ENCODE measurements around the gene CDH23. TPM values are rescaled to one million over a fixed set of nuclear protein-coding genes. Genes with fewer than 3 reads are reported as not detected.

Gene CDH23
- total and polyA plus RNA-seq, 9 of the 15 experiments (the other 6 are each of a cell fraction or from before 2014, with no cell fraction given): 0.18 to 1.2 (median 0.47) TPM

DNA sequence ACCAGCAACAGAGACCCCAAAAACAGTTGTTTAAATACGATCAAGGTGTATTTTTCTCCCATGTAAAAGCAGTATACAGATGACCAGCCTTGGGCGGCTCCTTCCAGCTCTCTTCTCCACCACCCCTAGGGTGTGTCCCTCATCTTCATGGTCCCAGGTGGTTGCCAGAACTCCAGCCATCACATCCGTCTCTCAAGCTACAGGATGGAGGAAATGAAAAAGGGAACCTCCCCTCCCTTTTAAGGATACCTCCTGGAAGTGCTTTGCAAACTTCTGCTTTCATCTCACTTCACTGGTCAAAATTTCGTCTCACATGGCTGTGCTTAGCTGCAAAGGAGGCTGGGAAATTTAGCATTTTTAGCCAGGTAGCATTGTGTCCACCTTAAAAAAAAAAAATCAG lies 263.6 kb downstream of the CDH23 start (continued):
- TF ChIP-seq, protein P1, sequence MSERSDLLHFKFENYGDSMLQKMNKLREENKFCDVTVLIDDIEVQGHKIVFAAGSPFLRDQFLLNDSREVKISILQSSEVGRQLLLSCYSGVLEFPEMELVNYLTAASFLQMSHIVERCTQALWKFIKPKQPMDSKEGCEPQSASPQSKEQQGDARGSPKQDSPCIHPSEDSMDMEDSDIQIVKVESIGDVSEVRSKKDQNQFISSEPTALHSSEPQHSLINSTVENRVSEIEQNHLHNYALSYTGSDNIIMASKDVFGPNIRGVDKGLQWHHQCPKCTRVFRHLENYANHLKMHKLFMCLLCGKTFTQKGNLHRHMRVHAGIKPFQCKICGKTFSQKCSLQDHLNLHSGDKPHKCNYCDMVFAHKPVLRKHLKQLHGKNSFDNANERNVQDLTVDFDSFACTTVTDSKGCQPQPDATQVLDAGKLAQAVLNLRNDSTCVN (CRISPR knock-in tag; IDR thresholded peaks at IDR 0.05): no peak
- peak; percentile 80 for TF ChIP-seq BCOR (IDR thresholded peaks at IDR 0.05)
- no peak for TF ChIP-seq ZNF217 (CRISPR knock-in tag; IDR thresholded peaks at IDR 0.05)
- no peak for TF ChIP-seq C11orf30 (IDR thresholded peaks at IDR 0.05; ENCODE audit: low read depth)
- TF ChIP-seq, protein P2, sequence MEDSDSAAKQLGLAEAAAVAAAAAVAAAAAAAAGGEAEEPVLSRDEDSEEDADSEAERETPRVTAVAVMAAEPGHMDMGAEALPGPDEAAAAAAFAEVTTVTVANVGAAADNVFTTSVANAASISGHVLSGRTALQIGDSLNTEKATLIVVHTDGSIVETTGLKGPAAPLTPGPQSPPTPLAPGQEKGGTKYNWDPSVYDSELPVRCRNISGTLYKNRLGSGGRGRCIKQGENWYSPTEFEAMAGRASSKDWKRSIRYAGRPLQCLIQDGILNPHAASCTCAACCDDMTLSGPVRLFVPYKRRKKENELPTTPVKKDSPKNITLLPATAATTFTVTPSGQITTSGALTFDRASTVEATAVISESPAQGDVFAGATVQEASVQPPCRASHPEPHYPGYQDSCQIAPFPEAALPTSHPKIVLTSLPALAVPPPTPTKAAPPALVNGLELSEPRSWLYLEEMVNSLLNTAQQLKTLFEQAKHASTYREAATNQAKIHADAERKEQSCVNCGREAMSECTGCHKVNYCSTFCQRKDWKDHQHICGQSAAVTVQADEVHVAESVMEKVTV (CRISPR knock-in tag; IDR thresholded peaks at IDR 0.05): no peak
- TF ChIP-seq, protein P3, sequence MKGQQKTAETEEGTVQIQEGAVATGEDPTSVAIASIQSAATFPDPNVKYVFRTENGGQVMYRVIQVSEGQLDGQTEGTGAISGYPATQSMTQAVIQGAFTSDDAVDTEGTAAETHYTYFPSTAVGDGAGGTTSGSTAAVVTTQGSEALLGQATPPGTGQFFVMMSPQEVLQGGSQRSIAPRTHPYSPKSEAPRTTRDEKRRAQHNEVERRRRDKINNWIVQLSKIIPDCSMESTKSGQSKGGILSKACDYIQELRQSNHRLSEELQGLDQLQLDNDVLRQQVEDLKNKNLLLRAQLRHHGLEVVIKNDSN (CRISPR knock-in tag; IDR thresholded peaks at IDR 0.05): no peak
- no peak for TF ChIP-seq ZNF133 (CRISPR knock-in tag; IDR thresholded peaks at IDR 0.05)
- no peak for TF ChIP-seq TAF7 (tag; IDR thresholded peaks at IDR 0.05)
- TF ChIP-seq CTBP1 (IDR thresholded peaks at IDR 0.05; ENCODE audit: borderline replicate concordance): no peak
- TF ChIP-seq, protein P4, sequence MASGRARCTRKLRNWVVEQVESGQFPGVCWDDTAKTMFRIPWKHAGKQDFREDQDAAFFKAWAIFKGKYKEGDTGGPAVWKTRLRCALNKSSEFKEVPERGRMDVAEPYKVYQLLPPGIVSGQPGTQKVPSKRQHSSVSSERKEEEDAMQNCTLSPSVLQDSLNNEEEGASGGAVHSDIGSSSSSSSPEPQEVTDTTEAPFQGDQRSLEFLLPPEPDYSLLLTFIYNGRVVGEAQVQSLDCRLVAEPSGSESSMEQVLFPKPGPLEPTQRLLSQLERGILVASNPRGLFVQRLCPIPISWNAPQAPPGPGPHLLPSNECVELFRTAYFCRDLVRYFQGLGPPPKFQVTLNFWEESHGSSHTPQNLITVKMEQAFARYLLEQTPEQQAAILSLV (tag; IDR thresholded peaks at IDR 0.05): no peak
- TF ChIP-seq RBM22 (IDR thresholded peaks at IDR 0.05; ENCODE audit: low read depth, low read length, poor library complexity, severe bottlenecking): no peak
- no peak for TF ChIP-seq GATAD2B (IDR thresholded peaks at IDR 0.05; ENCODE audit: borderline replicate concordance)
- no peak for TF ChIP-seq DMBX1 (CRISPR knock-in tag; IDR thresholded peaks at IDR 0.05; ENCODE audit: borderline replicate concordance)
- no peak for TF ChIP-seq NR3C1 (CRISPR knock-in tag; IDR thresholded peaks at IDR 0.05)
- TF ChIP-seq PHF20 (IDR thresholded peaks at IDR 0.05; ENCODE audit: partially characterized antibody): no peak
- TF ChIP-seq DDX20 (tag; IDR thresholded peaks at IDR 0.05; ENCODE audit: low read depth): no peak
- TF ChIP-seq SOX6 (IDR thresholded peaks at IDR 0.05): no peak
- peak; percentile 29; the same call in 1 of the 2 replicates for TF ChIP-seq HDAC2 (IDR thresholded peaks at IDR 0.05)
- TF ChIP-seq, protein P5, sequence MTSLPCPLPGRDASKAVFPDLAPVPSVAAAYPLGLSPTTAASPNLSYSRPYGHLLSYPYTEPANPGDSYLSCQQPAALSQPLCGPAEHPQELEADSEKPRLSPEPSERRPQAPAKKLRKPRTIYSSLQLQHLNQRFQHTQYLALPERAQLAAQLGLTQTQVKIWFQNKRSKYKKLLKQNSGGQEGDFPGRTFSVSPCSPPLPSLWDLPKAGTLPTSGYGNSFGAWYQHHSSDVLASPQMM (CRISPR knock-in tag; IDR thresholded peaks at IDR 0.05): no peak
- no peak for TF ChIP-seq KAT7 (CRISPR knock-in tag; IDR thresholded peaks at IDR 0.05; ENCODE audit: borderline replicate concordance)
- no peak for TF ChIP-seq ILK (tag; IDR thresholded peaks at IDR 0.05; ENCODE audit: borderline replicate concordance, low read depth)
- TF ChIP-seq, protein P6, sequence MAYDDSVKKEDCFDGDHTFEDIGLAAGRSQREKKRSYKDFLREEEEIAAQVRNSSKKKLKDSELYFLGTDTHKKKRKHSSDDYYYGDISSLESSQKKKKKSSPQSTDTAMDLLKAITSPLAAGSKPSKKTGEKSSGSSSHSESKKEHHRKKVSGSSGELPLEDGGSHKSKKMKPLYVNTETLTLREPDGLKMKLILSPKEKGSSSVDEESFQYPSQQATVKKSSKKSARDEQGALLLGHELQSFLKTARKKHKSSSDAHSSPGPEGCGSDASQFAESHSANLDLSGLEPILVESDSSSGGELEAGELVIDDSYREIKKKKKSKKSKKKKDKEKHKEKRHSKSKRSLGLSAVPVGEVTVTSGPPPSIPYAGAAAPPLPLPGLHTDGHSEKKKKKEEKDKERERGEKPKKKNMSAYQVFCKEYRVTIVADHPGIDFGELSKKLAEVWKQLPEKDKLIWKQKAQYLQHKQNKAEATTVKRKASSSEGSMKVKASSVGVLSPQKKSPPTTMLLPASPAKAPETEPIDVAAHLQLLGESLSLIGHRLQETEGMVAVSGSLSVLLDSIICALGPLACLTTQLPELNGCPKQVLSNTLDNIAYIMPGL (CRISPR knock-in tag; IDR thresholded peaks at IDR 0.05): no peak
- no peak for TF ChIP-seq MEF2A (IDR thresholded peaks at IDR 0.05; ENCODE audit: control insufficient read depth, low read depth, low read length)
- TF ChIP-seq LEF1 (IDR thresholded peaks at IDR 0.05): no peak
